GM20000 (cell line): ENCODE results near the gene PCDHGC4.

ENCODE experiments used
- DNase-seq: peaks from one replicate; pipeline ENCODE4 v3.0.0; 2012; ENCODE audit warnings: low spot score
- TF ChIP-seq, protein P1 (sequence below): IDR thresholded peaks from 2 replicates; pipeline ENCODE4 v1.5.1; 2012; ENCODE audit warnings: mild to moderate bottlenecking, control low read depth; ENCODE audit errors: extremely low read depth, missing control alignments

Gene PCDHGC4

GRCh38 chr5:141491323-141492167 is 6.7 kb downstream of the PCDHGC4 start:
- DNase-seq, result peak; percentile 31
- TF ChIP-seq, protein P1, sequence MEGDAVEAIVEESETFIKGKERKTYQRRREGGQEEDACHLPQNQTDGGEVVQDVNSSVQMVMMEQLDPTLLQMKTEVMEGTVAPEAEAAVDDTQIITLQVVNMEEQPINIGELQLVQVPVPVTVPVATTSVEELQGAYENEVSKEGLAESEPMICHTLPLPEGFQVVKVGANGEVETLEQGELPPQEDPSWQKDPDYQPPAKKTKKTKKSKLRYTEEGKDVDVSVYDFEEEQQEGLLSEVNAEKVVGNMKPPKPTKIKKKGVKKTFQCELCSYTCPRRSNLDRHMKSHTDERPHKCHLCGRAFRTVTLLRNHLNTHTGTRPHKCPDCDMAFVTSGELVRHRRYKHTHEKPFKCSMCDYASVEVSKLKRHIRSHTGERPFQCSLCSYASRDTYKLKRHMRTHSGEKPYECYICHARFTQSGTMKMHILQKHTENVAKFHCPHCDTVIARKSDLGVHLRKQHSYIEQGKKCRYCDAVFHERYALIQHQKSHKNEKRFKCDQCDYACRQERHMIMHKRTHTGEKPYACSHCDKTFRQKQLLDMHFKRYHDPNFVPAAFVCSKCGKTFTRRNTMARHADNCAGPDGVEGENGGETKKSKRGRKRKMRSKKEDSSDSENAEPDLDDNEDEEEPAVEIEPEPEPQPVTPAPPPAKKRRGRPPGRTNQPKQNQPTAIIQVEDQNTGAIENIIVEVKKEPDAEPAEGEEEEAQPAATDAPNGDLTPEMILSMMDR, result no peak

DNA sequence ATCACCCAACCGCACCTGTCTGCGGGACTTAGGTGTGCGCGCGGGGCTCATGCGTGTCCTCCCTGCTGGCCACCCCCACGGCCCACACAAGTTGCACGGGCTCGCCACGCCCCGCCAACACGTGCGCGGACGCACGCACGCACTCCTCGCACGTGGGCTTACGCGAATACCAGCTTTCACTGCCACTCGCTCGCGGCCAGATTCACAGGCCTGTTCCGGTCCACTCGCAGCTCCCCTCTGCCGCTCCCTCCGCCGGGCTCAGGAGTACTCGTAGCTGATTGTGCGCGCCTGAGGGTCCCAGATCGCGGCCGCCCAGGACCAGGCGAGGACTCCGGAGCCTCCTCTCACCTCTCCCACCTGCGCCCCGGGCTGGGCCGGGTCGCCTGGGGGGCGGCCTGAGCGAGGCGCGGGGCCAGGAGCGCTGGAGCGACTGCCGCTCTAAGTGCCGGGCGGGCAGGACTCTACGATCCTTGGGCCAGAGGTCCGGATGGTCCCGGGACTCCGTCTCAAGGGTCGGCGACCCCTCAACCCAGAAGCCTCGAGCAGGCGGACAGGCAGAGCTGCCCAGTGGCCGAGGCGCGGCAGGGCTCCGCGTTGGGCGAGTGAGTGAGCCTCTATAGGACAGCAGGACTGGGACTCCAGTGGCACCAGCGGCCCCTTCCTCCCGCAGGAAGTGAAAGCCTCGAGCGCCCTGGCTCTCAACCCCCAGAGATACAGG is 7.5 kb downstream of the PCDHGC4 start:
- TF ChIP-seq, protein P1, result no peak
- DNase-seq, result peak; percentile 74

DNA sequence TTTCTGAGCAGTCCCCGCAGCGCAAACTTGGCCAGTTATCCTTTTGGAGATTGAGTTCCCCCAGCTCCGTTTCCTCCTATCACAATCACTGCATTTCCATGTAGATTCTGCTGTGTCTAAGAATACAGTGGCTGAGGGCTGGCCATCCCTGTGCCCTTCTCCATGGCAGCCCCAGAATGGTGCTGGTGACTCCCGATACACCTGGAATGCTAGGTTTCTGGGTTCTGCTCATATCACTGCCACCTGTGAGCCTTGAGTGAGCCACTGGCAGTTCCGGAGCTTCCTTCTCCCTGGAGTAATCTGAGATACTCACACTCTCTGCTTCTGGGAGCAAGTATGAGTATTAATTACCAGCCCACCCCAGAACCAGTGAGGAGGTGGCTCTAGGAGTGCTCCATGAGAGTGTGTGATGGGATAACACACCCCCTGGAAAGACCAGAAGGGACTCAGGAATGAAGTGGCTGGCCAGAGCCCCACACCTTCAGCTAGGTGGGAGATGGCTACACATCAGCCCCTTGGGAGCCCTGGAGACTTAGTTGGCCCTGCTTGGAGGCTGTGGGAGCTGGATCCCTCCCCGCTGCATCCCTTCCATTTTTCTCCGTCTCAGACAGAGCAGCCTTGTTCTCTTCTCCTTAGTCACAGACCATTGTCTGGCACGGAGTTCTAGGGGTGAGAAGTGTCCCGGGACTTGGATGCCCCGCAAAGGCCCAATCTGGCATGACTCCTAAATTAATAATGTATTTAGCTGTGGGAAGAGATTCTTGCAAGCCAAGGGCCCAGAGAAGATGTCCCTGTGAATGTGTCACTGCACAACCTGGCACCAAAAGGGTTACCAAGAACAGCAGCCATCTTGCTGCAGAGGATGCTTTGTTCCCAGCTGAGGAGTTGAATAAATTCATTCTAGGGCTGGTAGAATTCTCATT is 8.9 kb downstream of the PCDHGC4 start:
- no peak for DNase-seq
- TF ChIP-seq, protein P1, result no peak

GRCh38 chr5:141494761-141495452 is 10.1 kb downstream of the PCDHGC4 start:
- no peak for DNase-seq
- TF ChIP-seq, protein P1, result no peak

DNA sequence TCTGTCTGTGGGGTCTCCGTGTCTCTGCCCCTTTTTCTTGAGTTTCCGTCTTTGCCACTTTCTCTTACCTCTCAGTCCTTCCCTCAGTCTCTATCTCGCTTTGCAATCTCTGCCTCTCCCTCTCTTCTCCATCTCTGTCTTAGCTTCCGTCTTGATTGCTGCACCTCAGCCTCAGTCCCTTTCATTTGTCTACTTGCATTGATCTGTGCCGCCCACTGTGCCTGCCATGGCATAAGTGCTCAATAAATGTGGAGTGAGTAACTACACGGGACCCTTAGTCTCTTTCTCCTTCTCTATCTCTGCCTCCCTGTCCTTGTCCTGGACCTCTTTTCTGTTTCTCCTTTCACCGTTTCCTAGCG is 10.6 kb downstream of the PCDHGC4 start:
- TF ChIP-seq, protein P1, result no peak

DNA sequence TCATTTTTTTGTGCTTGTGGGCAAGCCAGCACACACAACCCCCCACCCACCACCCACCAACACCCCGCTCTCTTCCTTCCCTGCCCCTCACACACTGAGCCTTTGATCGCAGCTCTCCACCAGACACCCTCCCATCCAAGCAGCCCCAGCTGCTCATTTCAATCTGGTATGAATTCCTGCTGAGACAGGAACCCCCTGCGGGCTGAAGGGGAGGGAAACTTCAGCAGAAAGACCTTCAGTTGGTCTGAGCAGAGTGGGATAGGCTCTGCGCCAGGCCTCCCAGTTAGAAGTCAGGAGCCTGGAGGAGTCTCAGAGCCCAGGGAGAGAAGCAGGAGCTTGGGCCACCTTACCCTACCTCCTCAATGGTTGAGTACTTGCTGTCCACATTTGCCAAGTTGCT is 11.2 kb downstream of the PCDHGC4 start:
- TF ChIP-seq, protein P1, result no peak
- DNase-seq, result no peak

More for the DNA sequence above, 10.6 kb downstream of the PCDHGC4 start:
- DNase-seq, result no peak
